Measurements from ENCODE around the gene SRMS.

DNA sequence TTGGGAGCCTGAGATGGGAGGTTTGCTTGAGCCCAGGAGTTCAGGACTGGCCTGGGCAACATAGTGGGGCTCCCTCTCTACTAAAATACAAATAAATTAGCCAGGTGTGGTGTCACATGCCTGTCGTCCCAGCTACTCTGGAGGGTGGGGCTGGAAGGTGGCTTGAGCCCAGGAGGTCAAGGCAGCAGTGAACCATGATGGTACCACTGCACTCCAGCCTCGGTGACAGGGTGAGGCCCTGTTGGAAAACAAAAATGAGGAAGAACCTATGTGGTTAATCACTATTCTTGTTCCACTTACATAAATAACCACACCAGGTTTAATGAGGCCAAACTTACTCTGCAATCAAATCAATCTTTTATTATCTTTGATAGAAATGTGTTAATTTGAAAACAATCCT is 21.6 kb downstream of the SRMS start:
- no peak for TF ChIP-seq POLR2A (IDR thresholded peaks at IDR 0.05)
- TF ChIP-seq POLR2AphosphoS5 (IDR thresholded peaks at IDR 0.05), result no peak

All from spleen (tissue), 3 donors.